ENCODE results near the gene CD55.
"Not testable (repeated sequence)": the region's sequence is repeated elsewhere in the genome, so short reads cannot be mapped to it uniquely, and the experiment has no call there.

The CD55 gene

DNA sequence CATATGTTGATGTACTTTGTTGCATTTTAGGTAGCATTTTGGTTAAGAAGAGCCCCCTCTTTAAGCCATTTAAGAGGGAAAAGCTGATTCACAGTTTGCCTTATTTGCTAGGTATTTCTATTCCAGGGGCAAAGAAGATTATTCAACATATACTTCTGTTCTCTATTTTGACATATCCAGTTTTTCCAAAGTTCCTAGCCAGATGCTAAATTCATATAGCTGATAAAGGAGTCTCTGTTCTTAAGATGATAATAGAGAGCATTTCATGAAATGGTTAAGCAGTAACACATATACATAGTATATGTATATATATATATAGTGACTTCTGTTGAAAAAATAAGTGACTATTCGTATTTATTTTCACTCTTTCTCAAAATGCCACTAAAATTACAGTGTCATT lies 15.5 kb upstream of the CD55 start:
- no peak for DNase-seq

DNA sequence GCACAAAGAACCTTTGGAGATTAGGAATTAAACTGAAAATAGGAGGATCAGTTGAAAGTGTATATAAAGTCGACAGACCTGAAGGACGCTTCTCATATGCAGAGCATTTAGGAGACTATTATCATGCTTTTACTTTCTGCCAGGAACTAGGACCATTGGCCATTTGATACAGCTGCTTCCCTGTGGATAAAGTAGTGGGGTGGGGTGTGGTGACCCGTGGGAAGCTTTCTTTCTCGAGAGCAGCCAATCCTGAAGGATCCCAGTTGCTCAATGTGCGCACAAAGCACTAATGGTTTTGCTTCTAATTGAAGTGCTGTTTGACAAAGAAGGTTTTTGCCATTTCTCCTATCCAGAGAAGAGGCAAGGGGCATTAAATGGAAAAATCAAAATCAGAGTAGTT lies 14.9 kb upstream of the CD55 start:
- no peak for DNase-seq

- DNase-seq: no peak
Observed at GRCh38 chr1:207308451-207309190, 12.9 kb upstream of the CD55 start.

DNA sequence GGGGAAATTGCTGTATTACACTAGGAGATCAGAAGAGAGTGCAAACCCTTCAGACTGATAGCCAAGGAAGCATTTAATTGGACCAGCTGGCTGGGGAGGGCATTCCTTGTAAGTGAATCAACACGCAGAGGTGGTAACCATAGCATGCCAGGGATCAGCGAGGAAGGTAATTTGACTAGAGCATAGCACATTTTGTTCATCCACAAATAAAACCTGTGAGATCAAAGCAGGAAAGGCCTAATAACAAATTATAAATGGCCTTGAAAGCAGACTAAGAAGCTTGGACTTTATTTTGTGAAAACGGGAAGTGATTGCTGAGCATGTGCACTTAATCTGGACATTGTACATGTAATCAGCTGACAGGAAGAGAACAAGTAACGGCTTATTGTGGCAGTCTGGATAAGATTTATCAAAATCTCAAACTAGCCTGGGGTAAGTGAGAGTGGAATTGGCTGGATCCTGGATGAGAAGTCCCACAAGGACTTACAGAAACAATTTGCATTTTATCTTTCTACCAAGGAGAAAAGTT lies 11.7 kb upstream of the CD55 start:
- DNase-seq: no peak

- no peak for DNase-seq
Observed at GRCh38 chr1:207311888-207312603, 9.4 kb upstream of the CD55 start.

- no peak for DNase-seq
Observed at GRCh38 chr1:207312604-207312920, 8.9 kb upstream of the CD55 start.

DNA sequence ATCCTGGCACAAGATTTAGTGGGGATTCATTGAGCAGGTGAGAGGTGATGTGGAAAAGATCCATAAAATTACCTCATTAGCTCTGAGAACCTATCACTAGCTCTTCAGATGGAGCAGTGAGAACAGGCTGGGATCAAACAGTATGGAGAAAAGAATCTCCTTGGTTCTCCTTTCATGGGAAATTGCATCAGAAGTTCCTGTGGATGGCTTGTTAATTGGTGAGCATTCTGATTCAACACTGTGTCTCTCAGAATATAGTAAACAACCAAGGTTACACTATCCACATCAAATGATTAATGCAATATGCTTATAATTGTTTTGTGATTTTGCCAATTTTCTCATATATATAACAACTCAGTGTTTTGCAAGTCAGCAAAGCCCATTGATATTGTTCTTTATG lies 8.3 kb upstream of the CD55 start:
- DNase-seq: no peak

GRCh38 chr1:207314816-207315215 lies 6.7 kb upstream of the CD55 start:
- DNase-seq: no peak

DNA sequence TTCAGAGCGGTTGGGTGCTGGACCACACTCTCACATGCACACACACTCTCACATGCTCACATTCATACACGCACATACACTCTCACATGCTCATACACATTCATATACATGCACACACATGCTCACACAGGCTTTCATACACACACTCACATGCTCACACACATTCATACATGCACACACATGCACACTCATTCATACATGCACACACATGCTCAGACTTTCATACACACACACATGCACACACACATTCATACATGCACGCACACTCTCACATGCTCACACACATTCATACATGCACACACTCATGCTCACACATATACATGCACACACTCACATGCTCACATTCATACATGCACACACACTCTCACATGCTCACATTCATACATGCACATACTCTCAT lies 6.0 kb upstream of the CD55 start:
- DNase-seq: no peak

DNA sequence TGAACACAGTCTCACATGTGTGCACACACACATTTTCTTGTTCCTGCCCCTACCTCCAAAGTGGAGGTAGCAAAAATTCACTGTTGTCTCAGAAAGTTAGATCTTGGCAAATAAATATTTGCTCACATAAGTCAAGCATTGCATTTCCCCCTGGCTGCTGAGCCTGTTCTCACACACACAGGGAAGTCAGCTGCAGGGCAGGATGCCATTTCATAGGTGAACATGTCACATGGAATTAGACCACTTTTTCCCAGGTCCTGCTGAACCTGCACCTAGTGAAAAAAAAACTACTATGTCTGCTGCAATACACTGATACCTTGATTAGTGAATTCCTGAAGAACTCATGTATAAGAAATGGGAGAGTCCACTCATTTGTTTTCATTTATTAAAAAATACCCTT lies 5.3 kb upstream of the CD55 start:
- DNase-seq: no peak

- no peak for DNase-seq
Observed at GRCh38 chr1:207316622-207317391, 4.7 kb upstream of the CD55 start.

DNA sequence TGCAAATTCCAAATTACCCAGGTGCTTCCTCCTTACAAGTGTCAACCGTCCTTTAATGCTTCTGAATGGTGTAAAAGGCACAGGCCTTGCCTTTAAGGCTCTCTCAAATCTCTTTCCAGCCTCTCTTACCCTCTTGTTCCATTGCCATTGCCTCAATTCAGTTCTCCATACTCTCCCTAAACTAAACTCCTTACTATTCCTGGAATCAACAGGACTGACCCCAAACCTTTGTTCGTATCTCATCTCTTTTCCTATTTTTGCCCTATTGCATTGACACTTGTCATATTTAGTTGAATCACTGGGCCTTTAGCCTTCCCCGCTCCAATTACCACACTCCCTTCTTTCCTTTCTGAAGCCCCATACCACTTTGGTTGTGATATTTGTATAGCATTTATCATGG lies 3.9 kb upstream of the CD55 start:
- DNase-seq: no peak

DNA sequence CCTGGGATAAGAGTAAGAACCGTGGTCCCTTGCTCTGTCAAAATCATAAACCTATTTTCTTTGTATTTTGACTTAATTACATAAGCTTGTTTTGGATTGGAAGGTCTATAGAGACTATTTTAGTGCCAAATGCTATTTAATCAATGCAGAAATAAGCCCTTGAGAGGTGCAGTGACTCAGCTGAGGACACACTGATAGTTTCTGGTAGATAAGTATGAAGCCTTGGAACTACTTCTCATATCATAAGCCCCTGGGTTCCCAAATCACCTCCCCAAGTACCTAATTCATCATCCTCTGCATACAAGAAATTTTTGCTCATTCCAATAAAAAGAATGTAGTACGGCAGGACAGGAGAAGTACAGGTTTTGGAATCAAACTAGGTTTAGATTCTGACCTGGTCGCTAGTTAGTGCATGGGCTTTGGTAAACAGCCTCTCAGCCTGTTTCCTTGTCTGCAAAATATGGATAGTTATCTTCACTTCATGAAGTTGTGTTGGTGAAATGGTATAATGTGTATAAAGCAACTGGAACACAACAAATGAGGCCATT lies 3.3 kb upstream of the CD55 start:
- DNase-seq: no peak

GRCh38 chr1:207319199-207319598 lies 2.3 kb upstream of the CD55 start:
- no peak for DNase-seq

DNA sequence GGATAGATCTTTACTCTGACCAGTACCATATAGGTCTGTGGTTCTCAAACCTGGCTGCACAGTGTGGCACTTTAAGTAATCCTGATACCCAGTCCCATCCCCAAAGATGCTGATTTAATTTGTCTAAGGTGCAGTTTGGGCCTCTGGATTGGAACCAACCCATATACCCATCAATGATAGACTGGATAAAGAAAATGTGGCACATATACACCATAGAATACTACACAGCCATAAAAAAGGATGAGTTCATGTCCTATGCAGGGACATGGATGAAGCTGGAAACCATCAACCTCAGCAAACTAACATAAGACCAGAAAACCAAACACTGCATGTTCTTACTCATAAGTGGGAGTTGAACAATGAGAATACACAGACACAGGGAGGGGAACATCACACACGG lies 1.4 kb upstream of the CD55 start:
- DNase-seq: not testable (repeated sequence)

GRCh38 chr1:207321790-207322645 lies 540 bp downstream of the CD55 start:
- DNase-seq: no peak

GRCh38 chr1:207323425-207324225 lies 2.1 kb downstream of the CD55 start:
- DNase-seq: no peak

GRCh38 chr1:207328004-207328403 lies 6.5 kb downstream of the CD55 start:
- DNase-seq: no peak

- DNase-seq: no peak
Observed at GRCh38 chr1:207328908-207329440, 7.5 kb downstream of the CD55 start.

DNA sequence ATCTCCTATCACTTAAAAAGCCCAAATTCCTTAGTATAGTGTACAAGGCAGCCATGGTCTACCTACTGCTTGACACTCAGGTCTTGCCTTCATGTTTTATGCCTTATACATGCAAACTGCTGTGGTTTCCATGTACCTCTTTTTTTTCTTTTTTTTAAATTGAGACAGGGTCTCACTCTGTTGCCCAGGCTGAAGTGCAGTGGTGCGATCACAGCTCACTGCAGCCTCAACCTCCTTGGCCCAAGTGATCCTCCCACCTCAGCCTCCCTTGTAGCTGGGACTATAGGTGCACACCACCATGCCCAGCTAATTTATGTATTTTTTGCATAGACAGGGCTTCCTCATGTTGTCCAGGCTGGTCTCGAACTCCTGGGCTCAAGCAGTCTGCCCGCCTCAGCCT lies 8.0 kb downstream of the CD55 start:
- DNase-seq: no peak

GRCh38 chr1:207330011-207330710 lies 8.7 kb downstream of the CD55 start:
- DNase-seq: no peak
